ENCODE measurements around the gene NRXN3.

NRXN3 gene

GRCh38 chr14:79437951-79438350 is 1267.8 kb downstream of the NRXN3 start:
- no peak overlapping the region for H3K27ac ChIP-seq
- H3K4me3 ChIP-seq, result no peak overlapping the region
- DNase-seq (ENCODE audit: low spot score), result no peak
- TF ChIP-seq CTCF (IDR thresholded peaks at IDR 0.05), result no peak

GRCh38 chr14:79438696-79439342 is 1268.6 kb downstream of the NRXN3 start:
- no peak overlapping the region for H3K27ac ChIP-seq
- TF ChIP-seq CTCF (IDR thresholded peaks at IDR 0.05), result no peak
- H3K4me3 ChIP-seq, result no peak overlapping the region
- DNase-seq (ENCODE audit: low spot score), result no peak

GRCh38 chr14:79442786-79443185 is 1272.6 kb downstream of the NRXN3 start:
- Histone ChIP-seq H3K27ac (no peak overlapping the region), H3K4me3 (no peak overlapping the region)
- no peak for TF ChIP-seq CTCF (IDR thresholded peaks at IDR 0.05)
- DNase-seq (ENCODE audit: low spot score), result no peak

- Histone ChIP-seq H3K4me3 (no peak overlapping the region), H3K27ac (no peak overlapping the region)
- no peak for TF ChIP-seq CTCF (IDR thresholded peaks at IDR 0.05)
- no peak for DNase-seq (ENCODE audit: low spot score)
Measured at GRCh38 chr14:79443602-79444001, 1273.4 kb downstream of the NRXN3 start.

GRCh38 chr14:79448960-79449359 is 1278.8 kb downstream of the NRXN3 start:
- Histone ChIP-seq H3K27ac (no peak overlapping the region), H3K4me3 (no peak overlapping the region)
- DNase-seq (ENCODE audit: low spot score), result no peak
- TF ChIP-seq CTCF (IDR thresholded peaks at IDR 0.05), result no peak

- no peak for TF ChIP-seq CTCF (IDR thresholded peaks at IDR 0.05)
- Histone ChIP-seq H3K4me3 (no peak overlapping the region), H3K27ac (no peak overlapping the region)
- DNase-seq (ENCODE audit: low spot score), result no peak
Measured at GRCh38 chr14:79451601-79452000, 1281.4 kb downstream of the NRXN3 start.

GRCh38 chr14:79453276-79453675 is 1283.1 kb downstream of the NRXN3 start:
- Histone ChIP-seq H3K4me3 (no peak overlapping the region), H3K27ac (no peak overlapping the region)
- no peak for TF ChIP-seq CTCF (IDR thresholded peaks at IDR 0.05)
- no peak for DNase-seq (ENCODE audit: low spot score)

Data from coronary artery (tissue), 2 donors.